ENCODE results near the gene TMPRSS9. TPM values are rescaled to one million over a fixed set of nuclear protein-coding genes. Genes with fewer than 3 reads are reported as not detected.

TMPRSS9 gene
- total and polyA plus RNA-seq, 2 experiments from 2014 or later, result not detected

DNA sequence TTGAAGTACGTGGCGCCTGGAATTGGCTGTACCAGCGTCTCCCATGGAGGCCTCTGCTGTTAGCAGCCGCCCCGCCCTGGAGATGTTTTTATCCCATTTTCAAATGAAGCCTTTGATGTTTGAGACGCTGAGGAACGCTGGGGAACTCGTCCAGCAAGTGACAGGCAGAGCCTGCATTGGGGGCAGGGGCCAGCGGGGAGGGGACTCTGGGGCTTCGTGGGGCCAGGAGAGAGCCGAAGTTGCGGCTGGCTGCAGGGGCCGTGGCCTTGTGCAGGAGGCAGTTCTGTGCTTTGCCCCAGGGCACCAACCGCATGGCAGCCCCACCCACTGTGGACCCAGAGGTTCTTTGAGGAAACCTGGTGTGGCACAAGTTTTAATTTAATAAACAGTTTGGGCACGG lies 18.1 kb upstream of the TMPRSS9 start:
- DNase-seq (ENCODE audit: low read depth in 1 of 2, low spot score in 1 of 2), result no peak
- H3K4me1 ChIP-seq (ENCODE audit: low read depth), result no peaks in the 10 kb centered on the region
- no peaks in the 10 kb centered on the region for H3K27me3 ChIP-seq
- no peaks in the 10 kb centered on the region for H3K9me3 ChIP-seq (ENCODE audit: low read depth)
- TF ChIP-seq, protein P1, sequence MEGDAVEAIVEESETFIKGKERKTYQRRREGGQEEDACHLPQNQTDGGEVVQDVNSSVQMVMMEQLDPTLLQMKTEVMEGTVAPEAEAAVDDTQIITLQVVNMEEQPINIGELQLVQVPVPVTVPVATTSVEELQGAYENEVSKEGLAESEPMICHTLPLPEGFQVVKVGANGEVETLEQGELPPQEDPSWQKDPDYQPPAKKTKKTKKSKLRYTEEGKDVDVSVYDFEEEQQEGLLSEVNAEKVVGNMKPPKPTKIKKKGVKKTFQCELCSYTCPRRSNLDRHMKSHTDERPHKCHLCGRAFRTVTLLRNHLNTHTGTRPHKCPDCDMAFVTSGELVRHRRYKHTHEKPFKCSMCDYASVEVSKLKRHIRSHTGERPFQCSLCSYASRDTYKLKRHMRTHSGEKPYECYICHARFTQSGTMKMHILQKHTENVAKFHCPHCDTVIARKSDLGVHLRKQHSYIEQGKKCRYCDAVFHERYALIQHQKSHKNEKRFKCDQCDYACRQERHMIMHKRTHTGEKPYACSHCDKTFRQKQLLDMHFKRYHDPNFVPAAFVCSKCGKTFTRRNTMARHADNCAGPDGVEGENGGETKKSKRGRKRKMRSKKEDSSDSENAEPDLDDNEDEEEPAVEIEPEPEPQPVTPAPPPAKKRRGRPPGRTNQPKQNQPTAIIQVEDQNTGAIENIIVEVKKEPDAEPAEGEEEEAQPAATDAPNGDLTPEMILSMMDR (IDR thresholded peaks at IDR 0.05; ENCODE audit: low read depth, low read length), result no peak
- no peak overlapping the region for H3K27ac ChIP-seq
- H3K36me3 ChIP-seq, result peaks cover 14% of the 10 kb centered on the region
- H3K4me3 ChIP-seq, result no peak overlapping the region

DNA sequence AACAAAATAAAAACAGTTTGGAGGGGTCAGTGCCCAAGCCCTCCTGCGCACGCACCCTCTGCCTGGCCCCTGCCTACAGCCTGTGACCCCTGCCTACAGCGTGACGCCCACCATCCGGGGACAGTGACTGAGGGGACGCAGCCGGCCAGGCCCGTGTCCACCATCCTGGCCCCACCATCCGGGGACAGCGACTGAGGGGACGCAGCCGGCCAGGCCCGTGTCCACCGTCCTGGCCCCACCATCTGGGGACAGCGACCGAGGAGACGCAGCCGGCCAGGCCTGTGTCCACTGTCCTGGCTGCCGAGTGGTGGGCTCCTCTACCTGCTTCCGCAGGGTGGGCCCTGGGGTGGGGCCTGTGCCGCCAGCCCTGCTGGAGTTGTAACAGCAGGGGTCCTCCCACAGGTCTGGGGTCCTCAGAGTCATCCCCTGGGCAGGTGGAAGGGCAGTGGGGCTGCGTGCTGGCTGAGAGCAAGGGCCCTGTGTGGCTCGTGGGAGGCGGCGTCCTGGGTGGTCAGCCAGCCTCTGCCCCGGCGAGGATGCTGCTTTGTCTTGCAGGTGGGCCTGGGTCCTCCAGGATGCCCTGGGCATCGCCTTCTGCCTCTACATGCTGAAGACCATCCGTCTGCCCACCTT lies 17.3 kb upstream of the TMPRSS9 start:
- Histone ChIP-seq H3K4me1 (ENCODE audit: low read depth) (no peaks in the 10 kb centered on the region), H3K27ac (no peak overlapping the region), H3K27me3 (no peaks in the 10 kb centered on the region), H3K36me3 (peaks cover 14% of the 10 kb centered on the region), H3K4me3 (no peak overlapping the region), H3K9me3 (ENCODE audit: low read depth) (no peaks in the 10 kb centered on the region)
- TF ChIP-seq, protein P1 (IDR thresholded peaks at IDR 0.05; ENCODE audit: low read depth, low read length), result no peak
- no peak for DNase-seq (ENCODE audit: low read depth in 1 of 2, low spot score in 1 of 2)

DNA sequence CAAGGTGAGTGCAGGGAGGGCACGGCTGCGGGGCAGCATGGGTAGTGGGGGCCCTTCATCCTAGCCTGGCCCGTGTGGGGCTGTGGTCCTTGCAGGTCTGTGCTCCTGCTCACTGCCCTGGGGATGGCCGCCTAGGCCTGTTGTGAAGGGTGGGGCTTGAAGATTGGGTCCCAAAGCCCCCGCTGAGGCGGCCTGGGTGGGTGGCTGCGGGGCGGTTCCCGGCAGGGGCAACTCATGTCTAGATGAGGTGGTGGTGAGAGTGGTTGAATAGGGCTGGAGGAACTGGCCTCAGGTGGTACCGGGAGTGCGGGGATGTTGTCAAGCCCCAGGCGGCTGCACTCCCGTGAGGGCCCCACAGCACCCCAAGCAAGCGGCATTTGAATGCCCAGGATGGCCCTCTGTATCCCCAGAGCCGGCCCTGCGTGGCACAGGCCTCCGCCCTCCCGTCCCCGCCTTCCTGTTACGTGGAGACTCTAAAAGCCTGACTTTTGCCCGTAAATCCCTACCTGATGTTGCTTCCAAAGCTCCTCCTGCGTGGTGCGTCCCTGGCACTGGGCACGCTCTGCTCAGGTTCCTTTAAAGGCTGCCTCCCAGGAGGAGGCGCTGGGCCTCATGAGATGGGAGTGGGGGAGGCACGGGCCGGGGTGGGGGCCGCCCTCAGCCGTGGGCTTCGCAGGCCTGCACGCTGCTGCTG lies 16.6 kb upstream of the TMPRSS9 start:
- no peak overlapping the region for H3K4me3 ChIP-seq
- TF ChIP-seq, protein P1 (IDR thresholded peaks at IDR 0.05; ENCODE audit: low read depth, low read length), result no peak
- H3K27ac ChIP-seq, result no peak overlapping the region
- peaks cover 14% of the 10 kb centered on the region for H3K36me3 ChIP-seq
- DNase-seq (ENCODE audit: low read depth in 1 of 2, low spot score in 1 of 2), result no peak
- H3K27me3 ChIP-seq, result no peaks in the 10 kb centered on the region
- no peaks in the 10 kb centered on the region for H3K9me3 ChIP-seq (ENCODE audit: low read depth)
- H3K4me1 ChIP-seq (ENCODE audit: low read depth), result no peaks in the 10 kb centered on the region

DNA sequence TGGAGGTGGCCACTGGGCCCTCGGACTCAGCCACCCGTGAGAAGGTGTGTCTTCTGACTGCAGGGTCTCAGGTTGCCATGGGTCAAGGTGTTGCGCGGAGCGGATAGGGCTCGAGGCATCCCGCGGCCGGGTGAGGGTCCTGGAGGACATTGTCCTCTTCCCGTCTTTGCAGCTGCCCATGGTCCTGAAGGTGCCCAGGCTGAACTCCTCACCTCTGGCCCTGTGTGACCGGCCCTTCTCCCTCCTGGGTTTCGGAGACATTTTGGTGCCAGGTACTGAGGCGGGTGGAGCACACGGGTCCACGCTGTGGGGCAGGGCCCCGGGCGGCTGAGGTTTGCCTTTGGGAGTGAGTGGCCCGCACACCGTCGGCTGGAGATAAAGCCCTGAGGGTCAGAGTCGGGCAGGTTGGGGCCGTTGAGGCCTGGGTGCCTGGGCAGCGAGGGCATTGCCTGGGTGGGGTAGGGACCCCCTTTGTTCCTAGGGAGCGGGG lies 15.6 kb upstream of the TMPRSS9 start:
- no peak for DNase-seq (ENCODE audit: low read depth in 1 of 2, low spot score in 1 of 2)
- no peaks in the 10 kb centered on the region for H3K27me3 ChIP-seq

DNA sequence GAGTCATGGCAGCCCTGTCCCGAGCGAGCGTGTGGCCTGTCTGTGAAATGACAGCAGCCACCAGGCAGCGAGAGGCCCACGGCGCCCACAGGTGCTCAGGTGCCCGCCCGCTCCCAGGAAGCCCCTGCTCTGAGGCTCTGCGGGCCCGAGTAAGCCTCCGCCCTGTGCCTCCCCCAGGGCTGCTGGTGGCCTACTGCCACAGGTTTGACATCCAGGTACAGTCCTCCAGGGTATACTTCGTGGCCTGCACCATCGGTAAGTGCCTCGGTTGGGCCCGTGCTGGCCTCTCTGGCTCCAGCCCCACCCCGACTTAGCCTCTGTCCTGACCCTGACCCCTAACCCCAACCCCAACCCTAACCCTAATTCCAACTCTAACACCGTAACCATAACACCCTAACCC lies 15.0 kb upstream of the TMPRSS9 start:
- DNase-seq (ENCODE audit: low read depth in 1 of 2, low spot score in 1 of 2), result no peak
- H3K27me3 ChIP-seq, result no peaks in the 10 kb centered on the region
- H3K36me3 ChIP-seq, result peaks cover 11% of the 10 kb centered on the region
- TF ChIP-seq, protein P1 (IDR thresholded peaks at IDR 0.05; ENCODE audit: low read depth, low read length), result no peak
- H3K27ac ChIP-seq, result no peak overlapping the region
- H3K4me1 ChIP-seq (ENCODE audit: low read depth), result no peaks in the 10 kb centered on the region
- H3K4me3 ChIP-seq, result no peak overlapping the region
- H3K9me3 ChIP-seq (ENCODE audit: low read depth), result no peaks in the 10 kb centered on the region

More for the DNA sequence above, 15.6 kb upstream of the TMPRSS9 start:
- Histone ChIP-seq H3K36me3 (peaks cover 14% of the 10 kb centered on the region), H3K9me3 (ENCODE audit: low read depth) (no peaks in the 10 kb centered on the region), H3K4me1 (ENCODE audit: low read depth) (no peaks in the 10 kb centered on the region), H3K27ac (no peak overlapping the region), H3K4me3 (no peak overlapping the region)
- TF ChIP-seq, protein P1 (IDR thresholded peaks at IDR 0.05; ENCODE audit: low read depth, low read length), result no peak

All from cardiac muscle cell (in vitro differentiated cells and primary cell).